Osteoblast (primary cell): ENCODE results near the gene POLRMT. TPM values are rescaled to one million over a fixed set of nuclear protein-coding genes. Genes with fewer than 3 reads are reported as not detected.
A peak's percentile ranks its signal among the peaks of the same experiment; 100 is the strongest.

Experiments used
- DNase-seq: peaks from one replicate; pipeline ENCODE4 v3.0.0; 2011; ENCODE audit warnings: low spot score, mixed read lengths; ENCODE audit not compliant: insufficient read length; ENCODE audit errors: missing footprints
- H2AFZ ChIP-seq: 2 replicates; pipeline ENCODE4 v1.6.0; 2011; ENCODE audit warnings: mild to moderate bottlenecking, low read length
- H3K27ac ChIP-seq: 2 replicates; pipeline ENCODE4 v1.5.1; 2011; ENCODE audit warnings: mild to moderate bottlenecking, low read depth, low read length, moderate library complexity
- H3K27me3 ChIP-seq: 2 replicates; pipeline ENCODE4 v1.6.0; 2012; ENCODE audit warnings: mild to moderate bottlenecking, control low read depth, inconsistent platforms, low read length, moderate library complexity; ENCODE audit not compliant: insufficient read depth
- H3K36me3 ChIP-seq: 2 replicates; pipeline ENCODE4 v1.5.1; 2011; ENCODE audit warnings: mild to moderate bottlenecking, low read length, control low read depth, moderate library complexity; ENCODE audit not compliant: insufficient read depth
- H3K4me1 ChIP-seq: 2 replicates; pipeline ENCODE4 v1.5.1; 2011; ENCODE audit warnings: mild to moderate bottlenecking, low read length, control low read depth, moderate library complexity; ENCODE audit not compliant: insufficient read depth
- H3K4me2 ChIP-seq: 2 replicates; pipeline ENCODE4 v1.6.0; 2011; ENCODE audit warnings: mild to moderate bottlenecking, low read length; ENCODE audit not compliant: insufficient read depth
- H3K4me3 ChIP-seq: fragments of 200-600 bp; sonication (generic); 3 replicates; pipeline ENCODE4 v1.5.1; 2012; ENCODE audit warnings: mild to moderate bottlenecking, low read length, inconsistent platforms; ENCODE audit not compliant: insufficient read depth
- H3K79me2 ChIP-seq: 2 replicates; pipeline ENCODE4 v1.6.0; 2012; ENCODE audit warnings: mild to moderate bottlenecking, low read length, control low read depth, inconsistent platforms; ENCODE audit not compliant: insufficient read depth
- H3K9me3 ChIP-seq: 2 replicates; pipeline ENCODE4 v1.5.1; 2011; ENCODE audit warnings: low read depth, low read length, control low read depth
- H4K20me1 ChIP-seq: 2 replicates; pipeline ENCODE4 v1.6.0; 2012; ENCODE audit warnings: mild to moderate bottlenecking, low read length, control low read depth; ENCODE audit not compliant: insufficient read depth
- CTCF ChIP-seq: IDR thresholded peaks from 2 replicates; pipeline ENCODE4 v1.5.1; 2011; ENCODE audit warnings: mild to moderate bottlenecking, low read depth, low read length, moderate library complexity; ENCODE audit errors: extremely low read depth
- total RNA-seq: library from RNA; depleted of rRNA; stranded (reverse); fragments of >200 nt; gene quantifications from 2 replicates; pipeline ENCODE4 v1.2.3, GENCODE V29; 2012

The POLRMT gene
- total RNA-seq, 1 donor: 16.6 TPM

GRCh38 chr19:656751-657559 is 23.6 kb upstream of the POLRMT start:
- Histone ChIP-seq H3K36me3 (peaks cover 5% of the 10 kb centered on the region), H3K4me3 (no peak overlapping the region), H4K20me1 (peaks cover 70% of the 10 kb centered on the region), H3K27me3 (no peaks in the 10 kb centered on the region), H3K27ac (no peak overlapping the region), H3K4me1 (peaks cover 14% of the 10 kb centered on the region), H2AFZ (no peak overlapping the region), H3K4me2 (no peak overlapping the region), H3K79me2 (peaks cover 99% of the 10 kb centered on the region), H3K9me3 (no peaks in the 10 kb centered on the region)
- DNase-seq: no peak
- no peak for TF ChIP-seq CTCF

- peaks cover 1% of the 10 kb centered on the region for H3K4me1 ChIP-seq
- no peak overlapping the region for H3K4me2 ChIP-seq
- no peak overlapping the region for H3K4me3 ChIP-seq
- no peaks in the 10 kb centered on the region for H3K9me3 ChIP-seq
- H3K27ac ChIP-seq: no peak overlapping the region
- H3K36me3 ChIP-seq: peaks cover 5% of the 10 kb centered on the region
- no peak for DNase-seq
- no peak overlapping the region for H2AFZ ChIP-seq
- peaks cover 59% of the 10 kb centered on the region for H4K20me1 ChIP-seq
- no peaks in the 10 kb centered on the region for H3K27me3 ChIP-seq
- peaks cover 98% of the 10 kb centered on the region for H3K79me2 ChIP-seq
- TF ChIP-seq CTCF: no peak
These were observed 22.4 kb upstream of the POLRMT start for GRCh38 chr19:655691-656090.

GRCh38 chr19:653425-653824 is 20.1 kb upstream of the POLRMT start:
- no peak for TF ChIP-seq CTCF
- H3K4me1 ChIP-seq: no peaks in the 10 kb centered on the region
- H4K20me1 ChIP-seq: peaks cover 40% of the 10 kb centered on the region
- no peak overlapping the region for H3K27ac ChIP-seq
- peaks cover 77% of the 10 kb centered on the region for H3K79me2 ChIP-seq
- H3K27me3 ChIP-seq: no peaks in the 10 kb centered on the region
- no peak for DNase-seq
- H3K9me3 ChIP-seq: no peaks in the 10 kb centered on the region
- H2AFZ ChIP-seq: no peak overlapping the region
- peaks cover 8% of the 10 kb centered on the region for H3K36me3 ChIP-seq
- no peak overlapping the region for H3K4me2 ChIP-seq
- H3K4me3 ChIP-seq: no peak overlapping the region

GRCh38 chr19:652467-653389 is 19.4 kb upstream of the POLRMT start:
- peaks cover 34% of the 10 kb centered on the region for H4K20me1 ChIP-seq
- no peak overlapping the region for H3K27ac ChIP-seq
- no peaks in the 10 kb centered on the region for H3K27me3 ChIP-seq
- peaks cover 10% of the 10 kb centered on the region for H3K36me3 ChIP-seq
- H3K4me3 ChIP-seq: no peak overlapping the region
- peaks cover 70% of the 10 kb centered on the region for H3K79me2 ChIP-seq
- no peak overlapping the region for H3K4me2 ChIP-seq
- no peak overlapping the region for H2AFZ ChIP-seq
- H3K4me1 ChIP-seq: no peaks in the 10 kb centered on the region
- TF ChIP-seq CTCF: no peak
- DNase-seq: peak; percentile 61
- no peaks in the 10 kb centered on the region for H3K9me3 ChIP-seq
